GM19395 (cell line): ENCODE data around the gene ARHGEF17.

Experiments used
- ATAC-seq: cut with Tn5 transposase; IDR thresholded peaks from one replicate; pipeline ENCODE4 v1.9.1; 2021; ENCODE audit warnings: mild to moderate bottlenecking, moderate library complexity; ENCODE audit not compliant: unreplicated experiment

Gene ARHGEF17

DNA sequence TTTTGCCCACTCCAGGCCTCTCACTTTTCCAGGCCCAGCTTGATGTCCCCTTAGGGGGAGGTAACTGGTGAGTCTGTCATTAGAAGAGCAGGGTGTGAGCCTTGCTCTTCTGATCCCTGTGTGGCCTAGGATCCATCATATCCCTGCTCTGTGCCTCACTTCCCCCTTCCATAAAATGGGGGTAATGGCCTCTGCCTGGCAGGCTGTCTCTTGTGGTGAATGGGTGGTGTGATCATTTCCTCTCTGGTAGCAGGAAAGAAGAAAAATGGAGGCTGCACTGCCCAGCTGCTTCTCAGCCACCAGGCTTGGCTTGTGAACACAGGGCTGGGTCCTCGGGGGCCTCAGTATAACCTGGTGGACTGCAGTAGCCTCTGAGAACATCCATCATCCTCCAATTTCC is 5.6 kb downstream of the ARHGEF17 start:
- no peak for ATAC-seq

DNA sequence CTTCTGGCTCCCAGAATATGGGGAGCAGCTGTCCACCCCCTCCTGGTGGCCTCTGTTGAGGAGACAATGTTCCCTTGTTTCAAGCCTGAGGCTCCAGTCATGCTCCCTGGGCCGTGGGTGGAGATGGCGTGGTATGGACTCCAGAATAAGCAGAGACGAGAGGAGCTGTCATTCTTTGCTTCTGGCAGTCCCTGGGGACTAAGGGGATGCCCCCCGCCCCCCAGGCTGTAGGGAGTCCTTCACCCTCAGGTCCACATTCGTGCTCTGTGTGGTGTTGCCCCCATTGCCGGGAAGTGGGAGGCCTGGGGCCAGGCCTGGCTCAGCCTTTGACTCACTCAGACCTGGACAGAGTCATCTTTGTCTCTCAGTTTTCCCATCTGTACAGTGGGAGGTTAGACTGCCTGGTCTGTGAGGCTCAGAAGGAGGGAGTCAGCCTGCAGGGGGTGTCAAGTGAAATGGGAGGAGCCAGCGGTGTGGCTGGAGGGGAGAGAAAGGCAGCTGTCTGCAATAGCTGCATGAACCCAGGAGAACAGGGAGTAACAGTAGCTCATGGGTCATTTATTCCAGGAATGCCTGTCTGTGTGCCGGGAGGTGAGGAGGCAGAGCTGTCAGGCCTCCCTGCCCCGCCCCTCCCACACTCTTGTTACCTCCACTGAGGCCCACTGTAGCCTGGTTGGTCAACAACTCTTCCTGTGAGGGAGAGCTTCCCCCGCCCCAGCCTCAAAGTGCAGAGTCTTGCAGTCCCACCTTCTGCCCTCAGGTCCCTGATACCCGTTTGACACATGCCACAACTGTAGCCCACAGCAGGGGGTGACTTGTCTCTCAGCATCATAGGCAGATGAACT is 6.3 kb downstream of the ARHGEF17 start:
- no peak for ATAC-seq

DNA sequence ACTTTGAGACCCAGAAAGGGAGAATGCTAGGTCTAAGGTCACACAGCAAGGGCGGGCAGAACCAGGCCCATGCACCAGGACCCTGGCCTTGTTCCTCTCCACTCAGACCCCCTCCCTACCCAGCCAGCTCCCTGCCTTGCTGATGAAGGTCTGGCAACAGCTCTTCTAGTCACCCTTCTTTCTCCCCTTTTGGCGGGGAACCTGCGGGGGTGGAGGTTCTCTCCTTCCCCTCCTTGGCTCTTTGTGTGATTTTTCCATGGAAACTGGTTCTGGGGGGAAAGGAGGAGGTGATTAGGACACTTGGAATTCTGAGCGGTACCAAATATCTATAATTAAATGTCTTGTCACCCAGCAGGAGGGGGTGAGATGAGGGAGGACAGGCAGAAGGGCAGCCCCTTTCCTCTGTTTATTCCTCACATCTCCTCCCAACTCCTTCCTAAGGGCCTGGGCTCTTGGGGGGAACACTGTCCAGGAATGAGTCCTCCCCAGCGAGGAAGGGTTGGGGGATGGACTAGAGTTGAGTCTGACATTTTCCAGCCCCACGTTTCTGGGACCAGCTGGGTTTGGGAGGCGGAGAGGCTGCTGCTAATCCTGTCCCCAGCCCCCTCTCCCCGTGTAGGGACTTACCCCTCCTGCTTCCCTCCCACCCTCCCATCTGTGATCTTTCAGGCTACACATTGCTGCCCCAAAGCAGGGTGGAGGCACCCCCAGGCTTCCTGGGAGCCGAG is 7.4 kb downstream of the ARHGEF17 start:
- ATAC-seq: no peak

DNA sequence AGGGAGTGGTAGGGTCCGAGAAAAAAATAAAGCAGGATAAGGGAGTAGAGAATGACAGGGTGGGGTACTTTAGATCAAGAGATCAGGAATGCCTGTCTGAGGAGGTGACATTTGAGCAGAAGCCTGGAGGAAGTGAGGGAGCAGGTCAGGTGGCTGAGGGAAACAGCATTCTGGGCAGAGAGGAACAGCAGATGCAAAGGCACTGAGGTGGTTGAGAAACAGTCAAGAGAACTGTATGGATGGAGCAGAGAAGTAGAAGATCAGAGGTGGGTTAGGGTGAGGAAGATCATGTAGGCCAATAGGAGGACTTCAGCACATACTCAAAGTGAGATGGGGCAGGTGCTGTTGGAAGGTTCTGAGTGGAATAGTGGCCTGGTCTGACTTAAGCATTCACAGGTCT is 8.3 kb downstream of the ARHGEF17 start:
- no peak for ATAC-seq

DNA sequence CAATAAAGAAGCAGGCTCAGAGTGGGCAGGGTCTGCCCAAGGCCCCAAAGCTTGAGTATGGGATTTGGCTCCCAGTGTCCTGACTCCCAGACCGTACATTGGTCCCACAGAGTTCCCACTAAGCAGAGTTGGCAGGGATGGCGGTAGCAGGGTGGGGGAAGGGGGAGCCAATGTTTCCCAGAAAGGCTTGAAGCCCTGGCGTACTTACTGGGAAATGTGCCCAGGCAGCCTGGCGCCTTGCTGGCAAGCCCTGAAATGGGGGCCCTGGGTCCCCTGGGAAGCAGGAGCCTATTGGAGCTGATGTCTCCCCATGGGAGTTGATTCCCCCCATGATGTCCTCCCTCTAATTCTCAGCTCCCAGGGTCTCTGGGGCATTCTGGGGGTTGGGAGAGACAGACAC is 9.3 kb downstream of the ARHGEF17 start:
- ATAC-seq: no peak

DNA sequence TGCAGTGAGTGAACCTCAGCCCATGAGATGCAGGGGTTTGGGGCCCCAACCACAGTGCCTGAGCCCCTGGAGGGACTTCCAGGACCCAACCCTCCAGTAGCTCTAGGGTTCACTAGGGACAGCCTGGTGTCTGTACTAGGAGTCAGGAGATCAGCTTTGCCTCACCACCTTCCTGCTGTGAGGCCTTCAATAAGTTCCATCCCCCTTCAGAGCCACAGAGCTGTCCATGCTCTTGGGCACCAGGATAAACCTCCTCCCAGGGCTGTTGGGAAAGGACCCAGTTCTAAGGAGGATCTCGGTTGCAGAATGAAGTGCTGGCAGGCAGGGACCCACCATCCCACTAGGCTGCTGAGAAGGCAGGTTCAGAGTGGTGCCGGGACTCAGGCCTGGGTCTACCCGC is 9.7 kb downstream of the ARHGEF17 start:
- no peak for ATAC-seq

DNA sequence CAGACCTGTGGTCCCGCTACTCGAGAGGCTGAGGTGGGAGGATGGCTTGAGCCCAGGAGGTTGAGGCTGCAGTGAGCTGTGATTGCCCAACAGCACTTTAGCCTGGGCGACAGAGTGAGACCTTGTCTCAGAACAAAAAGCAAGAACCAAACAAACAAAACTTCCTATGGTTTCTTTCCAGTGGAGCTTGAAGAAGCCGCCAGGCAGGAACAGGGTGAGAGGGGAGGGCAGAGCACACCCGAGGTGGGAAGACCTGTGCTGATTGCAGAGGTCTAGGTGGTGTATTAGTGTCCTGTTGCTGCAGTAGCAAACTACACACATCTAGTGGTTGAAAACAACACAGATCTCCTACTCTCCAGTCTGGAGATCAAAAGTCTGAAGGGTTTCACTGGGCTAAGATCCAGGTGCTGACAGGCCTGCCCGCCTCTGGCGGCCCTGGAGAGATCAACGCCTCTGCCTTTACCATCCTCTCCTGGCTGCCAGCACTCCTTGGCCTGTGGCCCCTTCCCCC is 10.5 kb downstream of the ARHGEF17 start:
- no peak for ATAC-seq

DNA sequence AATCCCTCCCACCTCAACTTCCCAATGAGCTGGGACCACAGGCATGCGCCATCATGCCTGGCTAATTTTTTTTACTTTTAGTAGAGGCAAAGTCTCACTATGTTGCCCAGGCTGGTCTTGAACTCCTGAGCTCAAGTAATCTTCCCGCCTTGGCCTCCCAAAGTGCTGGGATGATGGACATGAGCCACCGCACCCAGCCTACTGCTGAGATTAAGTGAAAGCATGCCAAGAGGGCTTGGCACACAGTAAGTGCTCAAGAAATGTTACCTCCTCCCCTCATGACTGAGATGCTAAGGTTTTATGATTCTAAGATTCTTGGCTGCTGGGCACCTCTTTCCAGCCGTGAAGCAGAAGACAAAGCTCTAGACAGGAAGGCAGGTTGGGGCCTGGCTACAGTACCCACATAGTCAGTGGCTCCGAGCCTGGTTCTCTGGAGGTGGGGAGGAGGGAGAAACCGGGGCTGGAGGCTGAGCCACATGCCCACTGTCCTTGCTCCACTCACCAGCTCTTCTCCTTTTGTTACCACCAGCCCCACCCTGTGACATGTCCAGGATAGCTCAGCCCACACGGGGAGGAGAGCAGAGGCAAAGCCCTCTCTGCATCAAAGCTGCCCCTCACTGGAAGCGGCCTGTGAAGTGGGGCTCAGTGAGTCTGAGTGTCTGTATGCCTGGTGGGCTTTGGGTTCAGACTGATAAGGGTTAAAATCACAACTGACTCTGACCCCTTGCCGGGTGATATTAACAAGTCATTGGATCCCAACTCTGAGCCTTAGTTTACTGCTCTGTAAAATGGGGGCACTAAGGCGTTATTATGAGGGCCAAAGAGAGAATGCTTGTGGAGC is 12.9 kb downstream of the ARHGEF17 start:
- ATAC-seq: no peak

DNA sequence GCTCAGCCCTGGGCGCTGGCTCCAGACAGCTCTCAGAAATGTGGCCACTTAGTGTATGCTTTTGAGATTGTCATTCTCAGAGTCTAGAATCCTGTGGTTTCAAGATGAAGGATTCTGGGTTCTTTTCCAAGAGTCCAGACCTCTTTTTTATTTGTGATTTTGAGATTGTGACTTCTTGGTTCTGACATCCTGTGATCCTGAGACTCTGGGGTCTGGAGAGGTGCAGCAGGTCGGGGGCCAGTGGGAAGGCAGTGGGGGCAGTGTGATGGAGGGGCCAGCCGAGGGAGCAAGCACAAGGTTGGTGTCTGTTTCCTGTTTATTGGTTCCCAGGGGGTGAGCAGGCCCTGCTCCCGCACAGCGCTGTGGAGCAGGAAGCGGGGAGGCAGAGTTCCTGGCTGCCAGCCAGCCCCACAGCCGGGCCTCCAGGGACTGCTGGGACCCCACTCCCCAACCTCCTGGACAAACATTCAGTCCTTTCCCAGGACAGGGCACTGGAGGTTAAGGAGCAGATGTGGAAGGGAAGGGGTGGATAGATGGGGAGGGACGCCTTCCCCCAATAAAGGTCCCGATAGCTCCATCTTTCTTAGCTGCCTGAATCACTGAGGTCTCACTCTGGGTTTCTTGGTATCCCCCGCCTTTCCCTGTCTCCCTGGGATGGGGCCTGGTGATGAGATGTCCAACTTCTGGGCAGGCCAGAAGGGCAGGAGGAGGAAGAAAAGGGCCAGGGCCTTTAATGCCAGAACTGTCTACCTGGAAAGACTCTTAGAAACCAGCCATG is 13.7 kb downstream of the ARHGEF17 start:
- no peak for ATAC-seq

DNA sequence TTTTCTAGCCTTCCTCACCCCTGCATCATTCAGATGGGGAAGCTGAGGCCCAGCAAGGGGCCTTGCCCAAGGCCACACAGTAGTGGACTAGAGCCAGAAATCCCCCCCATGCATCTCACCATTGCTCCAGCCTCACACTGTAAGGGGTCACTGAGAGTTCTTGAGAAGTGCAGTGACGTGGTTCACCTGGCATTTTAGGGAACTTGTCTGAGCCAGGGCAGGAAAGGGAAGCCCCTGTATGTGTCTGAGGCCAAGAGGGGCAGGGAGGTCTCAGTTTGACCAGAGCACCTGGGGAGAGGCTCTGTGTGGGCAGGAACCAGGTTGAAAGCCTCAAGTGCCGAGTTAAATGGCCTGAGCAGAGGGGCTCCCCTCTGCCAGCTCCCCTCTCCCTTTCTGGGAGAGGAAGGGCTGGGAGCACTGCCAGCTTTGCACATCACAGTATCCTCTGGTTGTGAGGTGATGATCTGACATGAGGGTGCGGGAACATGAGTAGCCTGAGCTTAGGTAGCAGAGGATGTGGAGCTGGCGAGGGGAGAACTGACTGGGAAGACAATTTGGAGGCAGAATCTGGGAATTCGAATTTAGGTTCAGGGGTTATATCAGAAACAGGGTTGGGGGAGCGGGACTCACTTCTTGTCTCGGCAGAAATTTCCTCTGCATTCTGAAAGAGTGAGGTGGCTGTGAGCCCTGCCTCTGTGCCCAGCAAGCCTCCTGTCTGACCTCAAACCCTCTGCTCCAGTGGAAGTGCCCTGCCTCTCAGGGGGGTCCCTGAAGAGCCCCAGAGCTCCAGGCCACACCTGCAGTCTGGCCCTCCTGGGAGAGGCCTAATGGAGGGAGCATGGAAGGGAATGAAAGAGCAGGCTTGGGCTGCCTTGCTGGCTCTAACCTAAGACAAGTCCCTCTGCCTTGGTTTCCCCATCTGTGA is 14.6 kb downstream of the ARHGEF17 start:
- no peak for ATAC-seq

DNA sequence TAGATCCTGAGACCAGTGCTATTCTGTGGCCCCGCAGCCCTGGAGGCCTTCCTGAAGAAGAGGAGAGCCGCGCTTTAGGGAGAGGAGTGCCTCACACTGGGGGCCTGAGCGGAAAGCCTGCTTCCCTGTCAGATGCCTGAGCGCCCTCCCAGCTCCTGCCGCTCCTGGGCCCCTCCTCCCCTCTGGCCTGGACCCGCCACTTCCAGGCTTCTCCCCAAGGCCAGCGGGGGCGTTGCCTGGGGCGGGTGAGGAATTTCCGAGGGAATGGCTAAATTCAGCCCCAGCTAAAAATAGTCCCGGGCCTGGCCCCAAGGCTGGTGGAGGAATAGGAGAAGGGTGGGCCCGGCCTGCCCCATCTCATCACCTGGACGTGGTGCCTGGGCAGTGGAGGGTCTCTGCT is 15.4 kb downstream of the ARHGEF17 start:
- ATAC-seq: no peak

DNA sequence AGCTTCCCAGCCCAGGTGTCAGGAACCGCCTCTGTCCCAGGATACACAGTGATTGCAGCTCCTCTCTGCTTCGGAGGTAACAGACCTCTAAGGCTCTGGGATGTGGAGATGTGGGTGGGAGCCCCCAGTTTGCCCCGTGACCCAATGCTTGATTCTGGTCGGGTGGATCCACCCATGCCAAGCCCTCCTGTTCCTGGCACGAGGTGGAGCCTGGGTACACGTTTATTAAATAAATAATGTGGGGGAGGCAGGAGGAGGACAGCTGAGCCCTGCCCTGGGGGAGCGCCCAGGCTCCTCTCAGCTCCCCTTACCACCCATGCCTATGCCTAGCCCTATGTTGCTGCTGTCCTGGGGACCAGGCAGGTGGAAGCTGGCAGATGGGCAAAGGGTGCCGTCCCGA is 16.0 kb downstream of the ARHGEF17 start:
- no peak for ATAC-seq

DNA sequence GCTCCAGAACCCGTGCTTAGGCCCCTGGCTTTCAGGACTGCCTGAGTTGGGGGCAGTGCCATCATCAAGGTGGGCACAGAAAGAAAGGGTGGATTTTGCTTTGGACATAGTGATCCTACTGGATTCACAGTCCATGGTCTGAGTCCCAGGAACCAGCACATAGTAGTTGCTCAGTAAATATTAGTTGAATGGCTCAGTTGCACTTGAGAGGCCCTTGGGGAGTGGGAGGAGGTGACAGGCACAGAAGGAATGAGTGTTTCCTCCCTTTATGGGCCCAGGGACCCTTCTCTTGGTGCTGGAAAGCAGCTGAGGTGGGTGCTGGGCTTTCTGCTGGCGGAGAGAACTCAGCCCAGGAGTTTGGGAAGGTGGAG is 16.6 kb downstream of the ARHGEF17 start:
- ATAC-seq: no peak

DNA sequence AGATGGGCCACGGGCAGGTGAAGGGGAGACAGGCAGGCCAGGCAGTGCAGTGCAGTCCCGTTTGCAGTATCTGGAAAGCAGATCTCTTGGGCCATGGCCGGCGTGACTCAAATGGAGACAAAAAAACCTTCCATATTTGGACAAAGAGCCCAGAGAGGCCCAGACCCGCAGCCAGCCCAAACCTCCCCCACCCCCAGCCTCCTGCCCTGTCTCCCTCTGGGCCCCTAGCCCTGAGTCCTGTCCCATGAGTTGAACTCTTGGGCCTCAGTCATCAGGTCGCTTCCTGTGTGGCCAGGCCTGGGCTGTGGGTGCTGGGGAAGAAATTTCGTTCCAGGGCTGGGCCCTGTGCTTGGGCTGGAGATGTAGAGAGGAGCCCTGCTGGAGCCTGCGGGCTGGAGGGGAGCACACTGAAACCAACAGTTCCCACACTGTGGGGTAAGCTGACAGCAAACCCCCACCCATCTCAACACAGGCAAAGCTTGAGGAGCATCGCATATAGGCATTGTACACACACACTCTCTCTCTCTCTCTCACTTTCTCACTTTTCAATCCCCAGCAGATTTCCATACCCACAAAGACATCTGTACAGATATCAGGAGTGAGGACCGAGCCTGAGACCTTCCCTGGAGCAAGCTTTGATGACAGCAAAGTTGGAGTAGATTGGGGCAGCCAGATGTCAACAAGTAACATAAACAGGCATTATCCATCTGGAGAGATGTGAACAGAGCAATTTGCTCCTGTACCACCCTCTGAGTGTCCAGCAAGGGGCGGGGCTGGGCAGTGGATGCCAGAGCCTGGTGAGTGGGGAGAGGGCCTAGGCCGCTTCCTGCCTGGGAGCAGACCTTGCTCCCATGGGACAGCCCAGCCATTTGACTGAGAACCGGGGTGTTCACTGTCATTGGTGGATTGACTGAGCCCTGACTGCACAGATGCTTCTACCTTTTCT is 17.2 kb downstream of the ARHGEF17 start:
- ATAC-seq: peak; percentile 74

DNA sequence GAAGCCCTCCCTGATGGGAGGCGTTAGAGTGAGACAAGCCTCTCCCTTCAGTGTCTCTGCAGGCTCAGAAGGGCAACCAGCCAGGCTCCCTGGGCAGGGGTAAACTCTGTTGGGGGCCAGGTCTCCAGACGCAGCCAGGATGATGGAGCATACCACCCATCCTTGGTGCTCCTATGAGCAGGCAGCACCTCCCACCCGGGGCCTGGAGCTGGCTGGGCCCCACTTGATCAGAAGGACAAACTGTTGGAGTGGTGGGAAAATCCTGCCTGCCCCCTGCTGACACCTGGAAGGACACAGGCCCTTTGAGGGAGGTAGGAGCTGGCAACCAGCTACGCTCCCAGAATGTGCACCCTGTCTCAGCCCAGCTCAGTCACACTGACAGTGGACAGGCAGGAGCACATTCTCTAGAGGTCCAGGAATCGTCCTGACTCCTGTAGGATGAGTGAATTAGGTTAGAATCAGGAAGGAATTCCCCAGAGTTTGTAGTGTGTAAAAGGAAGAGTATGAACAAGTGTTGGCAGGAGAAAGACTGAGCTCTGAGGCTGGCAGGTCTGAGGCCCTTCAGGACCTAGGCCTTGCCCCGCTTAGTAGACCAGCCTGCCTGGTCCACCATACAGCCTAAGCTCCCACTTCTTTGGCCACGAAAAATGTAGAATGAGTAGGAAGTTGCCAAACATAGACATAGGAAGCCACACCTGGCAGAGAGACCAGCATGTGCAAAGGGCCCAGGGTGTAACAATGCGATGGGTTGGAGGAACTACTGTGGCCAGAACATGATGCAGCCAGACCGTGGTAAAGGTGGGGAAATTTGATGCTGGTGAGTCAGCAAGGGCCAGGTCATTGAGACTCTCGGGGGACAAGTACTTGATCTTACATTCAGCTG is 19.1 kb downstream of the ARHGEF17 start:
- ATAC-seq: no peak

DNA sequence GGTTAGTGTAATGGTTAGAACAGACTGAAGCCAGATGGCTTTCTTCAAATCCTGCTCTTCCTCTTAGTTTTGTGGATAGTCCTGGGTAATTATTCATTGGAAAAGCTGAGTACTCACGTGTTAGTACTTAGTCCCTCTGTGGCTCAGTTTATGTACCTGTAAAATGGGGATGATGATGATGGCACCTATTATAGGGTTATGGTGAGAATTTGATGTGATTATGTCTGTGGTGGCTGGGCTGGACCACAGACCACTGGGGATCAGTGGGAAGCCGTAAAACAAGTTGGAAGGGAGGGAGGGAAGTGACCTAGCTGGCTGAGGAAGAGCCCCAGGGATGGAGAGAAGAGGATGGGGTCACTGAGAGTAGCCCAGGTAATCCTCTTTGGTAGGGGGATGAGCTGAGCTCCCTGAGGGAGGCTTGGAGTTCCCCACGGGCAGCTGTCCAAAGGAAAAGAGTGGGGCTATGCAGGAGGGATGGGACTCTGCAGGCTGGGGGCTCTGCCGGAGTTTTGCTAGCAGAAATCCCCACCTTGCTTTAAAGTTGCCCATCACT is 19.8 kb downstream of the ARHGEF17 start:
- ATAC-seq: no peak

DNA sequence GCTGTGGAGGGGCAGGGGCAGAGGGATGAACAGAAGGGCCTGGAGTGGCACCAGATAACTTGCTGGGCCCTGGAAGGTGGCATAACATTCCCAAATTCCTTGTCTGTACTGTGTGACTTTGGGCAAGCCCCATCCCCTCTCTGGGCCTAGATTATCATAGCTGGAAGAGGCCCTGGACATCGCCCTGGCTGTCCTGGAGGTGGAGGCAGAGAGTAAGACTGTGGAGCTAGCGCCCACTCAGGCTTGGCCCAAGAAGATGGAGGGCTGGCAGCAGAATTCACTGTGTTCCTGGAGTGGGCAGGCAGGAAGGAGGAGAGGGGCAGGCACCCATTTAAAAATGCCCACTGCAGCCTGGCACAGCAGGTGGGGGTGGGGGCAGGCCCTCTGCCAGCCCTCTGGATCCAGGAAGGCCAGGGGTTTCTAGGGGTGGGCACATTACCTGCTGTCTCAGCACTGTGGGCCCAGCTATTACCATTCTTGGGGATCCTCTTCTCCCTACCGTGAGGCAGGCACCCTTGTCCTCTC is 22.6 kb downstream of the ARHGEF17 start:
- no peak for ATAC-seq
